ENCODE measurements around the gene MBNL1.

DNA sequence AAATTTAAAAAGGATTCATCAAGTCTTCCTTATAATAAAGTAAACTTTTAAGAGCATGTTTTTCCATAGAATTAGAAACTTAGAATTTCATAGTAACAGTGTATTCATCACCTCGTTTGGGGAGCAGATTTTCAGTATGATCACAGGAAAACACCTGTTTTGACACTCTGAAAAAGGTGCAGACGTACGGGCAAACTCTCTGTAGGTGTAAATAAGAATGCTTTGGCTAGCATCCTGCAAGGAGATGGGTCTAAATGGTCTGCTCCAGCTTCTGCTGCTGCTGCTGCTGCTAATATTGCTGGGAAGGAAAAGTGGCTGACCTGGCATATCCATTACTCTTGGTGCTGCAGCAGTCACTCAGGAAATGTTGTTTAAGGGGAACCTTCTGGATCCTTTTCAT, 66.0 kb downstream of the MBNL1 start:
- TF ChIP-seq, protein P1, sequence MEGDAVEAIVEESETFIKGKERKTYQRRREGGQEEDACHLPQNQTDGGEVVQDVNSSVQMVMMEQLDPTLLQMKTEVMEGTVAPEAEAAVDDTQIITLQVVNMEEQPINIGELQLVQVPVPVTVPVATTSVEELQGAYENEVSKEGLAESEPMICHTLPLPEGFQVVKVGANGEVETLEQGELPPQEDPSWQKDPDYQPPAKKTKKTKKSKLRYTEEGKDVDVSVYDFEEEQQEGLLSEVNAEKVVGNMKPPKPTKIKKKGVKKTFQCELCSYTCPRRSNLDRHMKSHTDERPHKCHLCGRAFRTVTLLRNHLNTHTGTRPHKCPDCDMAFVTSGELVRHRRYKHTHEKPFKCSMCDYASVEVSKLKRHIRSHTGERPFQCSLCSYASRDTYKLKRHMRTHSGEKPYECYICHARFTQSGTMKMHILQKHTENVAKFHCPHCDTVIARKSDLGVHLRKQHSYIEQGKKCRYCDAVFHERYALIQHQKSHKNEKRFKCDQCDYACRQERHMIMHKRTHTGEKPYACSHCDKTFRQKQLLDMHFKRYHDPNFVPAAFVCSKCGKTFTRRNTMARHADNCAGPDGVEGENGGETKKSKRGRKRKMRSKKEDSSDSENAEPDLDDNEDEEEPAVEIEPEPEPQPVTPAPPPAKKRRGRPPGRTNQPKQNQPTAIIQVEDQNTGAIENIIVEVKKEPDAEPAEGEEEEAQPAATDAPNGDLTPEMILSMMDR (conservative IDR thresholded peaks at IDR 0.05; ENCODE audit: low read depth, low read length), result no peak
- TF ChIP-seq EZH2 (IDR thresholded peaks at IDR 0.05; ENCODE audit: borderline replicate concordance, low read depth, low read length, poor library complexity, severe bottlenecking), result no peak
